Measurements from ENCODE around the gene TAS1R2.

The TAS1R2 gene

DNA sequence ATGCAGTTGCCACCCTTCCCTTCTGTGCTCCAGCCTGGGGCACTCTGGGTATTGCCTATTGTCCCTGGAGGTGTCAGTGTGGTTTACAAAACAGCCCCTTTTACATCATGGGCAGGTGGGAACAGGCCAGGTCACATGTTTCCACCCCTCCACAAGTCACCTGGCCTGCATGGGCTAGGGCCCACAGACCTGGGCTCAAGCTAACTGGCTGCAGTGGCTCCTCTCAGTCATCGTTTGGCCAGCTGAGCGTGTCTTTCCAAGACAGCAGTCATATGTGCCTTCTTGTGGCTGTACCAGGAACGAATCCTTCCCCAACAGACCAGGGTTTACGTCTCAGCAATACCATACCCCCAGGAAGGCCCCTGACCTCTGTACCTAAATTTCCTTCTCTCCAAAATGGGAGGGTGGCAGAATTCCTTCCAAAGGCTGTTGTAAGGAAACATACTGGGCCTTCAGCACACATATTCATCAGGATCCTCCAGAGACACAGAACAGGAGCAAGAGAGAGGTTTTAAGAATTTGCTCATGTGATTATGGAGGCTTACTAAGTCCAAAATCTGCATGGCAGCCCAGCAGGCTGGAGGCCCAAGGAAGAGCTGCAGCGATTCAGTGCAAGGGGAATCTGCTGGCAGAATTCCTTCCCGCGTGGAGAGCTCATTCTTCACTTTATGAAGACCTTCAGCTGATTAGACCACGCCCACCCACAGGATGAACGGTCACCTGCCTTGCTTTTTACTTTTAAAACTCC is 10.6 kb upstream of the TAS1R2 start:
- Histone ChIP-seq H3K4me3 (ENCODE audit: insufficient read depth, low read depth, low read length) (no peak overlapping the region), H3K27ac (ENCODE audit: insufficient read depth, low read depth, low read length, poor library complexity, severe bottlenecking) (no peak overlapping the region), H3K9me3 (ENCODE audit: control insufficient read depth, low read length) (no peaks in the 10 kb centered on the region), H3K27me3 (ENCODE audit: control insufficient read depth, insufficient read depth, low read length, poor library complexity, severe bottlenecking) (no peaks in the 10 kb centered on the region), H3K36me3 (ENCODE audit: control insufficient read depth, insufficient read depth, low read length) (no peaks in the 10 kb centered on the region), H3K4me1 (ENCODE audit: control insufficient read depth, insufficient read depth, low read length) (no peaks in the 10 kb centered on the region)
- WGBS, 2 experiments: 83 to 85% methylated on average over 9 of the region's 9 CpGs

- Histone ChIP-seq H3K27ac (ENCODE audit: insufficient read depth, low read depth, low read length, poor library complexity, severe bottlenecking) (no peak overlapping the region), H3K4me3 (ENCODE audit: insufficient read depth, low read depth, low read length) (no peak overlapping the region), H3K36me3 (ENCODE audit: control insufficient read depth, insufficient read depth, low read length) (no peaks in the 10 kb centered on the region), H3K27me3 (ENCODE audit: control insufficient read depth, insufficient read depth, low read length, poor library complexity, severe bottlenecking) (no peaks in the 10 kb centered on the region), H3K9me3 (ENCODE audit: control insufficient read depth, low read length) (no peaks in the 10 kb centered on the region), H3K4me1 (ENCODE audit: control insufficient read depth, insufficient read depth, low read length) (no peaks in the 10 kb centered on the region)
- 92 to 93% methylated on average over 12 of the region's 12 CpGs for WGBS, 2 experiments
Observed at GRCh38 chr1:18868801-18869424, 9.5 kb upstream of the TAS1R2 start.

DNA sequence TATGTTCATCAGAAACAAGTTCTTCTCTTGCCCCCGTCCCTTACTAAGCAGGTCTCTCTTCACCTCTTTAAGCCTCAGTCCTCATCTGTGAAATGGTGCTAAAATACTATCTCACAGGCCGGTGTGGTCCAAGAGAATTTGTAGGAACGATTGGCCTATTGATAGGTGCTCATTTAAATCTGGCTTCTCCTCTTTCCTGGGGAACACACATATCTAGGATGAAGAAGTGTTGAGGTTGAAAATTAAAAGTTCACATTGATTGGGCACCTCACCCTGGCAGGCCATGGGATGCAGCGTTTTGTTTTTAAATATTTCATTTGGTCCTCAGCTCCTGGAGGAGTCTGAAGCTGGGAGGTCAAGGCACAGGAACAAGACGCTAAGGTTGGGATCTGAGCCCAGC is 8.9 kb upstream of the TAS1R2 start:
- H3K4me1 ChIP-seq (ENCODE audit: control insufficient read depth, insufficient read depth, low read length): no peaks in the 10 kb centered on the region
- H3K27me3 ChIP-seq (ENCODE audit: control insufficient read depth, insufficient read depth, low read length, poor library complexity, severe bottlenecking): no peaks in the 10 kb centered on the region
- no peaks in the 10 kb centered on the region for H3K36me3 ChIP-seq (ENCODE audit: control insufficient read depth, insufficient read depth, low read length)
- WGBS, 2 experiments: 84% methylated on average over 5 of the region's 5 CpGs
- H3K27ac ChIP-seq (ENCODE audit: insufficient read depth, low read depth, low read length, poor library complexity, severe bottlenecking): no peak overlapping the region
- H3K4me3 ChIP-seq (ENCODE audit: insufficient read depth, low read depth, low read length): no peak overlapping the region
- H3K9me3 ChIP-seq (ENCODE audit: control insufficient read depth, low read length): no peaks in the 10 kb centered on the region

DNA sequence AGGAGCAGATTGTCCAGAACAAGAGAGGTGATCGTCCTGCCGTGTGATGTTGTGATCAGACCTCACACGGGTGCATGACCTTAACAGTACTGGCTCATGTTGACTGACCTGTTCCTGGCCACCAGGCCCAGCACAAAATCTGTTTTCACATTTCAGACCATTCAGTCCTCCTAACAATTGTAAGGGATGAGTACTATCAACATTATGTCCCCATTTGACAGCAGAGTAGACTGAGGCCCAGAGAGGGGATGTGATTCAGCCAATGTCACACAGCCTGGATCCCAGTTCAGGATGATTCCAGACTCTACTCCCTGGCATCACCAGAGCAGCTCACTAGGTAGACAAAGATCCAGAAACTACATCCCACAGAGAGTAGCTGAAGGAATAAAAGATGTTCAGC is 7.4 kb upstream of the TAS1R2 start:
- Histone ChIP-seq H3K27me3 (ENCODE audit: control insufficient read depth, insufficient read depth, low read length, poor library complexity, severe bottlenecking) (no peaks in the 10 kb centered on the region), H3K4me1 (ENCODE audit: control insufficient read depth, insufficient read depth, low read length) (no peaks in the 10 kb centered on the region), H3K4me3 (ENCODE audit: insufficient read depth, low read depth, low read length) (no peak overlapping the region), H3K9me3 (ENCODE audit: control insufficient read depth, low read length) (no peaks in the 10 kb centered on the region), H3K36me3 (ENCODE audit: control insufficient read depth, insufficient read depth, low read length) (no peaks in the 10 kb centered on the region), H3K27ac (ENCODE audit: insufficient read depth, low read depth, low read length, poor library complexity, severe bottlenecking) (no peak overlapping the region)
- 95 to 96% methylated on average over 3 of the region's 3 CpGs for WGBS, 2 experiments

- no peak overlapping the region for H3K27ac ChIP-seq (ENCODE audit: insufficient read depth, low read depth, low read length, poor library complexity, severe bottlenecking)
- H3K4me3 ChIP-seq (ENCODE audit: insufficient read depth, low read depth, low read length): no peak overlapping the region
- no peaks in the 10 kb centered on the region for H3K27me3 ChIP-seq (ENCODE audit: control insufficient read depth, insufficient read depth, low read length, poor library complexity, severe bottlenecking)
- no peaks in the 10 kb centered on the region for H3K36me3 ChIP-seq (ENCODE audit: control insufficient read depth, insufficient read depth, low read length)
- no peaks in the 10 kb centered on the region for H3K9me3 ChIP-seq (ENCODE audit: control insufficient read depth, low read length)
- H3K4me1 ChIP-seq (ENCODE audit: control insufficient read depth, insufficient read depth, low read length): no peaks in the 10 kb centered on the region
- WGBS, 2 experiments: 91 to 92% methylated on average over 6 of the region's 6 CpGs
Observed at GRCh38 chr1:18866314-18866713, 6.9 kb upstream of the TAS1R2 start.

GRCh38 chr1:18865176-18865575 is 5.7 kb upstream of the TAS1R2 start:
- Histone ChIP-seq H3K4me3 (ENCODE audit: insufficient read depth, low read depth, low read length) (no peak overlapping the region), H3K27me3 (ENCODE audit: control insufficient read depth, insufficient read depth, low read length, poor library complexity, severe bottlenecking) (no peaks in the 10 kb centered on the region), H3K36me3 (ENCODE audit: control insufficient read depth, insufficient read depth, low read length) (no peaks in the 10 kb centered on the region), H3K4me1 (ENCODE audit: control insufficient read depth, insufficient read depth, low read length) (no peaks in the 10 kb centered on the region), H3K9me3 (ENCODE audit: control insufficient read depth, low read length) (no peaks in the 10 kb centered on the region), H3K27ac (ENCODE audit: insufficient read depth, low read depth, low read length, poor library complexity, severe bottlenecking) (no peak overlapping the region)
- WGBS, 2 experiments: 87 to 92% methylated on average over 9 of the region's 9 CpGs

- H3K4me3 ChIP-seq (ENCODE audit: insufficient read depth, low read depth, low read length): no peak overlapping the region
Observed at GRCh38 chr1:18861590-18861989, 2.1 kb upstream of the TAS1R2 start.

DNA sequence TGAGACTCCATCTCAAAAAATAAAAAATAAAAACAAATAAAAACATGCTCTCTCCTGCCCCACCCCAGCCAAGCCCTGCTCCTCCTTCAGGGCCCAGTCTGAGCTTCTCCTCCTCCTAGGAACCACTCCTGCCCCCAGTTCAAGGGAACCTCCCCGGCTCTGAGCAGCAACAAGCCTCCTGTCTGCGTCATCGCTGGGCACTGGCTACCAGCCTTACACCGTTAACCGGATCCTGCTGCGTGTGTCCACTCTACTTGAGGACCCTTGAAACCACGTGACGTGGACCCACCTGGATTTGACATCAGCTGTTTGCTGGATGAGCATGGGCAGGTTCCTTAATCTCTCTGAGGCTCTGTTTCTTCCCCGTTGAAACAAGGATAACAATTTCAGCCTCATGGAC is 1.6 kb upstream of the TAS1R2 start:
- no peaks in the 10 kb centered on the region for H3K36me3 ChIP-seq (ENCODE audit: control insufficient read depth, insufficient read depth, low read length)
- no peak overlapping the region for H3K27ac ChIP-seq (ENCODE audit: insufficient read depth, low read depth, low read length, poor library complexity, severe bottlenecking)
- no peaks in the 10 kb centered on the region for H3K27me3 ChIP-seq (ENCODE audit: control insufficient read depth, insufficient read depth, low read length, poor library complexity, severe bottlenecking)
- 76 to 79% methylated on average over 9 of the region's 9 CpGs for whole genome bisulfite sequencing, 2 experiments
- no peaks in the 10 kb centered on the region for H3K9me3 ChIP-seq (ENCODE audit: control insufficient read depth, low read length)
- H3K4me1 ChIP-seq (ENCODE audit: control insufficient read depth, insufficient read depth, low read length): no peaks in the 10 kb centered on the region
- no peak overlapping the region for H3K4me3 ChIP-seq (ENCODE audit: insufficient read depth, low read depth, low read length)

More at GRCh38 chr1:18861590-18861989, 2.1 kb upstream of the TAS1R2 start:
- H3K4me1 ChIP-seq (ENCODE audit: control insufficient read depth, insufficient read depth, low read length): no peaks in the 10 kb centered on the region
- WGBS, 2 experiments: 73 to 79% methylated on average over 8 of the region's 8 CpGs
- no peaks in the 10 kb centered on the region for H3K36me3 ChIP-seq (ENCODE audit: control insufficient read depth, insufficient read depth, low read length)
- no peak overlapping the region for H3K27ac ChIP-seq (ENCODE audit: insufficient read depth, low read depth, low read length, poor library complexity, severe bottlenecking)
- no peaks in the 10 kb centered on the region for H3K27me3 ChIP-seq (ENCODE audit: control insufficient read depth, insufficient read depth, low read length, poor library complexity, severe bottlenecking)
- no peaks in the 10 kb centered on the region for H3K9me3 ChIP-seq (ENCODE audit: control insufficient read depth, low read length)

DNA sequence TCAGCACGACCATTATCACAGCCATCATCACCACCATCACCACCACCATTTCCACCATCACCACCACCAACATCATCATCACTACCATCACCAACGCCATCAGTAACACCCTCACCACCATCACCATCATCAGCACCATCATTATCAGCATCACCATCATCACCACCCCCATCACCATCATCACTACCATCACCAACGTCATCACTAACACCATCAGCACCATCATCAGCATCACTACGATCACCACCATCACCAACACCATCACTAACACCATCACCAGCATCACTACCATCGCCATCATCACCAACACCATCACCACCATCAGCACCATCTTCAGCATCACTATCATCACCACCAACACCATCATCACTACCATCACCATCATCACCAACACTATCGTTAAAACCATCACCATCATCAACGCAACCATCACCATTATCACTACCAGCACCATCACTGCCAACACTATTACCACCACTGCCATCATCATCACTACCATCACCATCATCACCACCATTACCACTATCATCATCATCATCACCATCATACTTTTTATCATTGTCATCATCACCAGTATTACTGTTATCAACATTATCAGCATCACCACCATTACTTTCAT is 1.3 kb downstream of the TAS1R2 start:
- Histone ChIP-seq H3K27ac (ENCODE audit: insufficient read depth, low read depth, low read length, poor library complexity, severe bottlenecking) (no peak overlapping the region), H3K4me3 (ENCODE audit: insufficient read depth, low read depth, low read length) (no peak overlapping the region), H3K4me1 (ENCODE audit: control insufficient read depth, insufficient read depth, low read length) (no peaks in the 10 kb centered on the region), H3K9me3 (ENCODE audit: control insufficient read depth, low read length) (no peaks in the 10 kb centered on the region), H3K27me3 (ENCODE audit: control insufficient read depth, insufficient read depth, low read length, poor library complexity, severe bottlenecking) (no peaks in the 10 kb centered on the region), H3K36me3 (ENCODE audit: control insufficient read depth, insufficient read depth, low read length) (no peaks in the 10 kb centered on the region)
- 87 to 88% methylated on average over 7 of the region's 7 CpGs for WGBS, 2 experiments

DNA sequence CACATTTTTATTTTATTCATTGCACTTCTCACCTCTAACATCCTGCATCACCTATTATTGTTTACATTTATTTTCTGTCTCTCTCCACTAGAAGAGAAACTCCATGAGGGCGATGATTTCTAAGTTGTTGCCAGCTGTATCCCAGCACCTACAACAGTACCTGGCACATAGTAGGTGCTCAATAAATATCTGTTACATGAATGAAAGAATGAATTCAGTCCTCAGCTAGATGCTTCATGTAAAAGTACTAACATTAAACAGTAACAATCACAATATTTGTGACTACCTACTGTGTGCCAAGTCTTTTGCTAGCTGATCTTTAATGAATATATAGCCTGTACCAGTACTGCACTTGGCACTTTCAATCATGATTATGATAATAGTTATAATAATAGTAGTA is 3.0 kb downstream of the TAS1R2 start:
- WGBS, 2 experiments: 78 to 87% methylated on average over 1 of the region's 1 CpG
- Histone ChIP-seq H3K36me3 (ENCODE audit: control insufficient read depth, insufficient read depth, low read length) (no peaks in the 10 kb centered on the region), H3K4me1 (ENCODE audit: control insufficient read depth, insufficient read depth, low read length) (no peaks in the 10 kb centered on the region), H3K27ac (ENCODE audit: insufficient read depth, low read depth, low read length, poor library complexity, severe bottlenecking) (no peak overlapping the region), H3K27me3 (ENCODE audit: control insufficient read depth, insufficient read depth, low read length, poor library complexity, severe bottlenecking) (no peaks in the 10 kb centered on the region), H3K9me3 (ENCODE audit: control insufficient read depth, low read length) (no peaks in the 10 kb centered on the region), H3K4me3 (ENCODE audit: insufficient read depth, low read depth, low read length) (no peak overlapping the region)
